HepG2 (cell line): ENCODE measurements around the gene GPC6. TPM values are rescaled to one million over a fixed set of nuclear protein-coding genes. Genes with fewer than 3 reads are reported as not detected.

Source experiments
- ATAD3A ChIP-seq: sonication (generic); formaldehyde crosslinking; IDR thresholded peaks from 2 replicates; pipeline ENCODE4 v1.4.0; 2020; ENCODE audit warnings: missing genetic modification reagents
- BORCS8-MEF2B ChIP-seq: sonication (generic); formaldehyde crosslinking; IDR thresholded peaks from 2 replicates; pipeline ENCODE4 v1.8.0; 2022; ENCODE audit warnings: mild to moderate bottlenecking, missing genetic modification reagents
- CERS6 ChIP-seq: sonication (generic); formaldehyde crosslinking; IDR thresholded peaks from 2 replicates; pipeline ENCODE4 v1.5.0; 2020; ENCODE audit warnings: missing genetic modification reagents
- EP300 ChIP-seq, 3 experiments: sonication (generic) in 1 of 3; formaldehyde crosslinking in 1 of 3; IDR thresholded peaks; 2 replicates each; pipeline versions ENCODE4 v1.5.1 to v1.6.1; 2011 to 2020; ENCODE audit warnings: low read depth in 2 of 3, low read length in 2 of 3, borderline replicate concordance in 1 of 3, improper control_type of control experiment in 1 of 3, mild to moderate bottlenecking in 1 of 3, missing genetic modification reagents in 1 of 3, moderate library complexity in 1 of 3
- ERF ChIP-seq: IDR thresholded peaks from 2 replicates; pipeline ENCODE4 v1.6.1; 2018; ENCODE audit warnings: missing biosample characterization, missing genetic modification reagents
- FOSL2 ChIP-seq: sonication (generic); formaldehyde crosslinking; IDR thresholded peaks from 2 replicates; pipeline ENCODE4 v1.4.0; 2020; ENCODE audit warnings: missing genetic modification reagents
- KAT2B ChIP-seq: fragments of 150-350 bp; IDR thresholded peaks from 2 replicates; pipeline ENCODE4 v1.6.1; 2014; ENCODE audit warnings: low read depth, low read length, borderline replicate concordance
- MIER2 ChIP-seq: IDR thresholded peaks from 2 replicates; pipeline ENCODE4 v1.6.1; 2016; ENCODE audit warnings: missing biosample characterization, missing genetic modification reagents
- NFE2L1 ChIP-seq: sonication (generic); formaldehyde crosslinking; IDR thresholded peaks from 2 replicates; pipeline ENCODE4 v1.4.0; 2020; ENCODE audit warnings: missing genetic modification reagents, mild to moderate bottlenecking, borderline replicate concordance
- RARA ChIP-seq: IDR thresholded peaks from 2 replicates; pipeline ENCODE4 v1.6.1; 2016; ENCODE audit warnings: missing genetic modification reagents, missing compliant biosample characterization
- ZNF138 ChIP-seq: sonication (generic); formaldehyde crosslinking; IDR thresholded peaks from 2 replicates; pipeline ENCODE4 v1.5.0; 2020; ENCODE audit warnings: mild to moderate bottlenecking, low read depth, missing genetic modification reagents
- ZNF251 ChIP-seq: sonication (generic); formaldehyde crosslinking; IDR thresholded peaks from 2 replicates; pipeline ENCODE4 v1.9.0; 2021; ENCODE audit warnings: mild to moderate bottlenecking, missing genetic modification reagents
- ZNF30 ChIP-seq: sonication (generic); formaldehyde crosslinking; IDR thresholded peaks from 2 replicates; pipeline ENCODE4 v1.5.0; 2020; ENCODE audit warnings: mild to moderate bottlenecking, missing genetic modification reagents
- ZNF333 ChIP-seq: sonication (generic); formaldehyde crosslinking; IDR thresholded peaks from 2 replicates; pipeline ENCODE4 v1.4.0; 2020; ENCODE audit warnings: mild to moderate bottlenecking, missing genetic modification reagents, borderline replicate concordance
- ZNF33A ChIP-seq: sonication (generic); formaldehyde crosslinking; IDR thresholded peaks from 2 replicates; pipeline ENCODE4 v1.5.1; 2020; ENCODE audit warnings: missing genetic modification reagents, mild to moderate bottlenecking, moderate library complexity, borderline replicate concordance
- ZNF501 ChIP-seq: sonication (generic); formaldehyde crosslinking; IDR thresholded peaks from 2 replicates; pipeline ENCODE4 v1.5.1; 2020; ENCODE audit warnings: mild to moderate bottlenecking, moderate library complexity, missing genetic modification reagents
- ZNF530 ChIP-seq: sonication (generic); formaldehyde crosslinking; IDR thresholded peaks from 2 replicates; pipeline ENCODE4 v1.5.0; 2020; ENCODE audit warnings: low read depth, mild to moderate bottlenecking, missing genetic modification reagents
- ZNF777 ChIP-seq: sonication (generic); formaldehyde crosslinking; IDR thresholded peaks from 2 replicates; pipeline ENCODE4 v1.4.0; 2020; ENCODE audit warnings: missing genetic modification reagents
- polyA plus RNA-seq, 8 experiments: library from polyadenylated mRNA; depleted of rRNA in 3 of 8; stranded (reverse) in 7 of 8; unstranded in 1 of 8; fragments of >200 nt; fragmentation: Illumina TruSeq in 4 of 8; extraction: Trizol in 4 of 8; gene quantifications; 2 replicates each; pipeline versions ENCODE4 v1.2.1 to v1.2.3, GENCODE V29; 2011 to 2016; ENCODE audit warnings: low read depth in 4 of 8, missing spikeins in 1 of 8, mixed read lengths in 1 of 8; ENCODE audit not compliant: insufficient read depth in 1 of 8
- total RNA-seq, 5 experiments: library from RNA; depleted of rRNA; stranded (reverse); fragments of >200 nt; fragmentation: Illumina TruSeq; extraction: Trizol; gene quantifications; 2 replicates each; pipeline ENCODE4 v1.2.3, GENCODE V29; 2016; ENCODE audit warnings: low read depth in 1 of 5
- TF ChIP-seq, protein P1 (sequence below), 2 experiments: sonication (generic) in 1 of 2; formaldehyde crosslinking in 1 of 2; IDR thresholded peaks; 2 replicates each; pipeline versions ENCODE4 v1.4.0 to v1.6.1; 2016 to 2020; ENCODE audit warnings: borderline replicate concordance in 1 of 2, low read depth in 1 of 2, mild to moderate bottlenecking in 1 of 2, missing genetic modification reagents in 1 of 2
- TF ChIP-seq, protein P2 (sequence below): sonication (generic); formaldehyde crosslinking; conservative IDR thresholded peaks from 2 replicates; pipeline ENCODE4 v1.4.0; 2020; ENCODE audit warnings: missing genetic modification reagents
- TF ChIP-seq, protein P3 (sequence below): IDR thresholded peaks from 2 replicates; pipeline ENCODE4 v1.6.1; 2016; ENCODE audit warnings: missing biosample characterization, missing genetic modification reagents, low read depth

Gene GPC6
- total and polyA plus RNA-seq, 2 of the 13 experiments (the other 11 are each of a cell fraction or from before 2014, with no cell fraction given), result 24.5 to 33.9 TPM

DNA sequence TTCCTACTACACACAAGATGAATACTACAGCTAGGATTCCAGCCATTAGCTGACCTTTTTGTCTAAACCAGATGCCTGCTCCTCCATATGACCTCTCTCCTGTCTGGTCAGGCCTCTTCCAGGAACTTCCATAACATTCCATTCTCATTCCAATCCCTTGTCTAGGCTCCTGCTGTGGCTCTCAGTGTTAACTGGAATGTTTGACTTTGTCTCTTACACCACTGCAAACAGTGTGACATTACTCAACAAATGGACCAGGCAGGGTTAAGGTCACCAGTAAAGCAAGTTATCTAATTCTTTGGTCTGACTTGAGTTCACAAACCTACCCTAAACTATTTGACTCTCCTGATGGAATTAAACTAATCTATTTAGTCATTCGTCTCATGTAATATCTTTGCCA, 2.1 kb upstream of the GPC6 start (continued):
- peak; percentile 88 for TF ChIP-seq MIER2
- TF ChIP-seq, protein P1, sequence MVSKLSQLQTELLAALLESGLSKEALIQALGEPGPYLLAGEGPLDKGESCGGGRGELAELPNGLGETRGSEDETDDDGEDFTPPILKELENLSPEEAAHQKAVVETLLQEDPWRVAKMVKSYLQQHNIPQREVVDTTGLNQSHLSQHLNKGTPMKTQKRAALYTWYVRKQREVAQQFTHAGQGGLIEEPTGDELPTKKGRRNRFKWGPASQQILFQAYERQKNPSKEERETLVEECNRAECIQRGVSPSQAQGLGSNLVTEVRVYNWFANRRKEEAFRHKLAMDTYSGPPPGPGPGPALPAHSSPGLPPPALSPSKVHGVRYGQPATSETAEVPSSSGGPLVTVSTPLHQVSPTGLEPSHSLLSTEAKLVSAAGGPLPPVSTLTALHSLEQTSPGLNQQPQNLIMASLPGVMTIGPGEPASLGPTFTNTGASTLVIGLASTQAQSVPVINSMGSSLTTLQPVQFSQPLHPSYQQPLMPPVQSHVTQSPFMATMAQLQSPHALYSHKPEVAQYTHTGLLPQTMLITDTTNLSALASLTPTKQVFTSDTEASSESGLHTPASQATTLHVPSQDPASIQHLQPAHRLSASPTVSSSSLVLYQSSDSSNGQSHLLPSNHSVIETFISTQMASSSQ (IDR thresholded peaks at IDR 0.05; ENCODE audit: low read depth), result peak; percentile 79
- TF ChIP-seq, protein P1 (CRISPR knock-in tag; IDR thresholded peaks at IDR 0.05; ENCODE audit: borderline replicate concordance), result peak; percentile 90
- TF ChIP-seq ZNF33A (CRISPR knock-in tag), result no peak
- TF ChIP-seq NFE2L1 (CRISPR knock-in tag), result no peak
- TF ChIP-seq ZNF333 (CRISPR knock-in tag), result no peak
- TF ChIP-seq ZNF251 (CRISPR knock-in tag), result no peak
- TF ChIP-seq ZNF501 (CRISPR knock-in tag), result no peak
- TF ChIP-seq ERF (CRISPR knock-in tag), result peak; percentile 98
- TF ChIP-seq CERS6 (CRISPR knock-in tag), result no peak
- TF ChIP-seq FOSL2 (CRISPR knock-in tag), result peak; percentile 93
- no peak for TF ChIP-seq ATAD3A (CRISPR knock-in tag)
- no peak for TF ChIP-seq KAT2B
- peak; percentile 91 to 99 for TF ChIP-seq EP300 (IDR thresholded peaks at IDR 0.05; ENCODE audit: low read depth in 2 of 2, low read length in 2 of 2)
- peak; percentile 98 for TF ChIP-seq EP300 (CRISPR knock-in tag; IDR thresholded peaks at IDR 0.05; ENCODE audit: borderline replicate concordance)
- no peak for TF ChIP-seq ZNF138 (CRISPR knock-in tag)
- no peak for TF ChIP-seq ZNF530 (CRISPR knock-in tag)
- TF ChIP-seq, protein P2, sequence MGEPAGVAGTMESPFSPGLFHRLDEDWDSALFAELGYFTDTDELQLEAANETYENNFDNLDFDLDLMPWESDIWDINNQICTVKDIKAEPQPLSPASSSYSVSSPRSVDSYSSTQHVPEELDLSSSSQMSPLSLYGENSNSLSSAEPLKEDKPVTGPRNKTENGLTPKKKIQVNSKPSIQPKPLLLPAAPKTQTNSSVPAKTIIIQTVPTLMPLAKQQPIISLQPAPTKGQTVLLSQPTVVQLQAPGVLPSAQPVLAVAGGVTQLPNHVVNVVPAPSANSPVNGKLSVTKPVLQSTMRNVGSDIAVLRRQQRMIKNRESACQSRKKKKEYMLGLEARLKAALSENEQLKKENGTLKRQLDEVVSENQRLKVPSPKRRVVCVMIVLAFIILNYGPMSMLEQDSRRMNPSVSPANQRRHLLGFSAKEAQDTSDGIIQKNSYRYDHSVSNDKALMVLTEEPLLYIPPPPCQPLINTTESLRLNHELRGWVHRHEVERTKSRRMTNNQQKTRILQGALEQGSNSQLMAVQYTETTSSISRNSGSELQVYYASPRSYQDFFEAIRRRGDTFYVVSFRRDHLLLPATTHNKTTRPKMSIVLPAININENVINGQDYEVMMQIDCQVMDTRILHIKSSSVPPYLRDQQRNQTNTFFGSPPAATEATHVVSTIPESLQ (CRISPR knock-in tag), result no peak
- no peak; the same call in 1 of the 2 replicates for TF ChIP-seq BORCS8-MEF2B (CRISPR knock-in tag)
- TF ChIP-seq, protein P3, sequence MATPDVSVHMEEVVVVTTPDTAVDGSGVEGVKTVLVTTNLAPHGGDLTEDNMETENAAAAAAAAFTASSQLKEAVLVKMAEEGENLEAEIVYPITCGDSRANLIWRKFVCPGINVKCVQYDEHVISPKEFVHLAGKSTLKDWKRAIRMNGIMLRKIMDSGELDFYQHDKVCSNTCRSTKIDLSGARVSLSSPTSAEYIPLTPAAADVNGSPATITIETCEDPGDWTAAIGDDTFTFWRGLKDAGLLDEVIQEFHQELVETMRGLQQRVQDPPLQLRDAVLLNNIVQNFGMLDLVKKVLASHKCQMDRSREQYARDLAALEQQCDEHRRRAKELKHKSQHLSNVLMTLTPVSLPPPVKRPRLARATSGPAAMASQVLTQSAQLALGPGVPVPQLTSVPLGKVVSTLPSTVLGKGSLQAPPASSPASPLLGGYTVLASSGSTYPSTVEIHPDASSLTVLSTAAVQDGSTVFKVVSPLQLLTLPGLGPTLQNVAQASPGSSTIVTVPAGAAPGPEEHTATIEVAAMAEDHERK (CRISPR knock-in tag), result no peak
- TF ChIP-seq RARA (CRISPR knock-in tag), result peak; percentile 100
- TF ChIP-seq ZNF777 (CRISPR knock-in tag), result peak; percentile 45; the same call in 1 of the 2 replicates
- no peak for TF ChIP-seq ZNF30 (CRISPR knock-in tag)
